ENCODE results near the gene FKBP7.
A peak's percentile ranks its signal among the peaks of the same experiment; 100 is the strongest.
"Not testable (repeated sequence)": the region's sequence is repeated elsewhere in the genome, so short reads cannot be mapped to it uniquely, and the experiment has no call there.

FKBP7 gene

GRCh38 chr2:178485356-178485755, 7.0 kb upstream of the FKBP7 start:
- no peak for DNase-seq (ENCODE audit: low read depth)

GRCh38 chr2:178484245-178485041, 6.0 kb upstream of the FKBP7 start:
- no peak for DNase-seq (ENCODE audit: low read depth)

- no peak for DNase-seq (ENCODE audit: low read depth)
Observed at GRCh38 chr2:178482437-178482836, 4.0 kb upstream of the FKBP7 start.

GRCh38 chr2:178480227-178481181, 2.1 kb upstream of the FKBP7 start, which contains the start of gene PLEKHA3:
Gene PLEKHA3, plus strand, starts transcription at chr2:178480457. Its CDS starts 413 bp downstream, at chr2:178480870.
- DNase-seq (ENCODE audit: low read depth): peak; percentile 64

GRCh38 chr2:178479758-178480226, 1.4 kb upstream of the FKBP7 start:
- no peak for DNase-seq (ENCODE audit: low read depth)

- no peak for DNase-seq (ENCODE audit: low read depth)
Observed at GRCh38 chr2:178479275-178479616, 846 bp upstream of the FKBP7 start.

- DNase-seq (ENCODE audit: low read depth): no peak
Observed at GRCh38 chr2:178478130-178478438, 316 bp downstream of the FKBP7 start.

- DNase-seq (ENCODE audit: low read depth): no peak
Observed at GRCh38 chr2:178477443-178478129, 814 bp downstream of the FKBP7 start.

GRCh38 chr2:178476477-178476876, 1.9 kb downstream of the FKBP7 start:
- no peak for DNase-seq (ENCODE audit: low read depth)

- no peak for DNase-seq (ENCODE audit: low read depth)
Observed at GRCh38 chr2:178474560-178474959, 3.8 kb downstream of the FKBP7 start.

GRCh38 chr2:178473931-178474330, 4.5 kb downstream of the FKBP7 start:
- no peak for DNase-seq (ENCODE audit: low read depth)

- no peak for DNase-seq (ENCODE audit: low read depth)
Observed at GRCh38 chr2:178473373-178473772, 5.0 kb downstream of the FKBP7 start.

GRCh38 chr2:178471313-178471712, 7.1 kb downstream of the FKBP7 start:
- not testable (repeated sequence) for DNase-seq (ENCODE audit: low read depth)

GRCh38 chr2:178469219-178469849, 9.1 kb downstream of the FKBP7 start:
- DNase-seq (ENCODE audit: low read depth): no peak

GRCh38 chr2:178457390-178457886, 21.0 kb downstream of the FKBP7 start:
- DNase-seq (ENCODE audit: low read depth): no peak

- DNase-seq (ENCODE audit: low read depth): no peak
Observed at GRCh38 chr2:178455947-178456346, 22.5 kb downstream of the FKBP7 start.

- DNase-seq (ENCODE audit: low read depth): no peak
Observed at GRCh38 chr2:178452870-178453269, 25.5 kb downstream of the FKBP7 start.

GRCh38 chr2:178452334-178452733, 26.1 kb downstream of the FKBP7 start:
- no peak for DNase-seq (ENCODE audit: low read depth)

- peak; percentile 91 for DNase-seq (ENCODE audit: low read depth)
Observed at GRCh38 chr2:178450774-178451525, 27.4 kb downstream of the FKBP7 start, which contains the start of the genes PJVK and PRKRA. Gene PJVK, plus strand, starts transcription at chr2:178451378. Its CDS starts 2,032 bp downstream, at chr2:178453410. Gene PRKRA, minus strand, starts transcription at chr2:178451175. Its CDS starts 145 bp downstream, at chr2:178451030.

GRCh38 chr2:178450524-178450773, 28.0 kb downstream of the FKBP7 start:
- DNase-seq (ENCODE audit: low read depth): peak; percentile 71
